ENCODE measurements around the gene SMARCA4.

DNA sequence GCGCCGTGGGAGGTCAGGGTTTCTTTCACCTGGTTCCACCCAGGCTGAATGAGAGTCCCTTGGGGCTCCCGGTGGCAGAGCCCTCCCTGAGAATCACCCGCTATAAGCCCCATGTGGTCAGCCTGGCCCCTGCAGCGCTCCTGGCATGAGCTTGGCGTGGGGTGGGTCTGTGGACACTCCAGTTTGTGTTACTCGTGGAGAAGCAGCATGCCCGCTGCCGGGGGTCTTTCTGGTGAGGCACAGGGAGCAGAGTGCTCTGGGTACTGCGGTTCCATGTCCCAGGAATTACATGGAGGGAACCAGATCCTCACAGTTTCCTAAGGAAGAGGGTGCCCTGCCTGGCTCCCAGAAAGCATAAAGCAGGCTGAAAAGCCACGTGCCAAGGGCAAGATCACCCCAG is 62.2 kb downstream of the SMARCA4 start:
- TF ChIP-seq, protein P1, sequence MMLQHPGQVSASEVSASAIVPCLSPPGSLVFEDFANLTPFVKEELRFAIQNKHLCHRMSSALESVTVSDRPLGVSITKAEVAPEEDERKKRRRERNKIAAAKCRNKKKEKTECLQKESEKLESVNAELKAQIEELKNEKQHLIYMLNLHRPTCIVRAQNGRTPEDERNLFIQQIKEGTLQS (IDR thresholded peaks at IDR 0.05): no peak
- TF ChIP-seq CTCF (IDR thresholded peaks at IDR 0.05; ENCODE audit: low read depth, low read length, missing input control) (no peak), GABPA (IDR thresholded peaks at IDR 0.05 in 1 of 2, conservative IDR thresholded peaks at IDR 0.05 in 1 of 2) (no peak), REST (IDR thresholded peaks at IDR 0.05) (no peak), JUND (IDR thresholded peaks at IDR 0.05) (no peak), RAD21 (IDR thresholded peaks at IDR 0.05) (no peak), YY1 (IDR thresholded peaks at IDR 0.05) (no peak), HNF4G (IDR thresholded peaks at IDR 0.05) (no peak)

Data from liver (tissue), 3 donors.